Fibroblast of pulmonary artery (primary cell): ENCODE results near the gene NCK1.

Experiments used
- DNase-seq: peaks from one replicate; pipeline ENCODE4 v3.0.0-alpha.2; 2010; ENCODE audit warnings: low read depth
- H3K4me3 ChIP-seq: replicated peaks from 2 replicates; pipeline ENCODE4 v1.5.1; 2011; ENCODE audit warnings: low read depth, mild to moderate bottlenecking, control low read depth, low read length, moderate library complexity
- CTCF ChIP-seq: IDR thresholded peaks from 2 replicates; pipeline ENCODE4 v1.5.1; 2011; ENCODE audit warnings: mild to moderate bottlenecking, control low read depth, low read length, inconsistent platforms; ENCODE audit errors: missing control alignments

NCK1 gene

GRCh38 chr3:136988651-136989050, 126.6 kb downstream of the NCK1 start:
- no peak for TF ChIP-seq CTCF
- no peak overlapping the region for H3K4me3 ChIP-seq
- no peak for DNase-seq

- no peak for DNase-seq
- H3K4me3 ChIP-seq, result no peak overlapping the region
- TF ChIP-seq CTCF, result no peak
Measured at GRCh38 chr3:136989781-136990524, 127.9 kb downstream of the NCK1 start.

GRCh38 chr3:136990826-136991225, 128.8 kb downstream of the NCK1 start:
- DNase-seq, result no peak
- no peak for TF ChIP-seq CTCF

GRCh38 chr3:136992115-136992514, 130.1 kb downstream of the NCK1 start:
- DNase-seq, result no peak
- TF ChIP-seq CTCF, result no peak
- no peak overlapping the region for H3K4me3 ChIP-seq

More at GRCh38 chr3:136990826-136991225, 128.8 kb downstream of the NCK1 start:
- H3K4me3 ChIP-seq, result no peak overlapping the region

- H3K4me3 ChIP-seq, result no peak overlapping the region
- TF ChIP-seq CTCF, result no peak
- DNase-seq, result peak; percentile 99
Measured at GRCh38 chr3:136994772-136995516, 132.9 kb downstream of the NCK1 start.

- TF ChIP-seq CTCF, result no peak
- peak; percentile 62 for DNase-seq
- no peak overlapping the region for H3K4me3 ChIP-seq
Measured at GRCh38 chr3:136995652-136996051, 133.6 kb downstream of the NCK1 start.
